BJ (cell line): ENCODE measurements around the gene PSMG2. TPM values are rescaled to one million over a fixed set of nuclear protein-coding genes. Genes with fewer than 3 reads are reported as not detected.
A peak's percentile ranks its signal among the peaks of the same experiment; 100 is the strongest.

ENCODE experiments used
- CTCF ChIA-PET: fragments of 350-600 bp; formaldehyde crosslinking; extraction: SDS; loops from one replicate; lab custom pipeline; 2021; ENCODE audit warnings: antibody characterized with exemption, inconsistent platforms; lab: Yijun Ruan, JAX
- POLR2A ChIA-PET: fragments of 300-600 bp; sonication (Branson Sonifier 250); formaldehyde crosslinking; extraction: SDS; loops from one replicate; lab custom pipeline; 2021; ENCODE audit warnings: antibody characterized with exemption; lab: Charles Lee
- DNase-seq: peaks from one replicate; pipeline ENCODE4 v3.0.0-alpha.2; 2011; ENCODE audit warnings: low read depth
- H3K27me3 ChIP-seq: 2 replicates; pipeline ENCODE4 v1.6.0; 2011; ENCODE audit warnings: low read length; ENCODE audit not compliant: control insufficient read depth, insufficient read depth
- H3K36me3 ChIP-seq: 2 replicates; pipeline ENCODE4 v1.5.1; 2011; ENCODE audit warnings: low read length; ENCODE audit not compliant: control insufficient read depth, insufficient read depth
- H3K4me3 ChIP-seq: 2 replicates; pipeline ENCODE4 v1.5.1; 2011; ENCODE audit warnings: low read depth, mild to moderate bottlenecking, control low read depth, low read length
- CTCF ChIP-seq: IDR thresholded peaks from 2 replicates; pipeline ENCODE4 v1.5.1; 2011; ENCODE audit warnings: low read depth, mild to moderate bottlenecking, control low read depth, inconsistent platforms, low read length, moderate library complexity; ENCODE audit not compliant: insufficient read depth
- polyA plus RNA-seq: library from polyadenylated mRNA; depleted of rRNA; stranded (reverse); fragments of >200 nt; gene quantifications from 2 replicates; pipeline ENCODE4 v1.2.3, GENCODE V29; 2011

The PSMG2 gene
- polyA plus RNA-seq, 1 experiment = 60.8 TPM

- TF ChIP-seq CTCF = no peak
- CTCF ChIA-PET = interaction anchor here (0.6 to 10.5 kb wide), 6 partner anchors 22 to 266 kb away, joined by 3 to 158 read pairs (median 3); no protein-coding TSS in a partner anchor
- H3K36me3 ChIP-seq = no peaks in the 10 kb centered on the region
- POLR2A ChIA-PET = no interaction called here
- peak within 1 kb of the TSS; percentile 74 for H3K4me3 ChIP-seq
- no peak for DNase-seq
- no peaks in the 10 kb centered on the region for H3K27me3 ChIP-seq
Measured at GRCh38 chr18:12657684-12658425, 45.0 kb upstream of the PSMG2 start, which contains the start of gene SPIRE1. Gene SPIRE1 (minus strand): TSS chr18:12658107. CDS start chr18:12657866, 241 bp downstream.

GRCh38 chr18:12658426-12659138 lies 44.3 kb upstream of the PSMG2 start:
- TF ChIP-seq CTCF = no peak
- Histone ChIP-seq H3K4me3 (peak overlapping the region; percentile 74), H3K27me3 (no peaks in the 10 kb centered on the region), H3K36me3 (no peaks in the 10 kb centered on the region)
- ChIA-PET POLR2A (no interaction called here), CTCF (interaction anchor here (0.7 to 10.5 kb wide), 20 partner anchors 7 to 393 kb away, joined by 3 to 158 read pairs (median 3); no protein-coding TSS in a partner anchor)
- DNase-seq = no peak

GRCh38 chr18:12659904-12660605 lies 42.8 kb upstream of the PSMG2 start:
- no peaks in the 10 kb centered on the region for H3K36me3 ChIP-seq
- H3K4me3 ChIP-seq = no peak overlapping the region
- no peak for DNase-seq
- ChIA-PET POLR2A (no interaction called here), CTCF (interaction anchor here (0.6 to 10.5 kb wide), 12 partner anchors 10 to 336 kb away, joined by 3 to 158 read pairs (median 3); no protein-coding TSS in a partner anchor)
- H3K27me3 ChIP-seq = no peaks in the 10 kb centered on the region
- peak; percentile 85 for TF ChIP-seq CTCF

- no peak for DNase-seq
- TF ChIP-seq CTCF = no peak
- H3K4me3 ChIP-seq = no peak overlapping the region
- no peaks in the 10 kb centered on the region for H3K27me3 ChIP-seq
- H3K36me3 ChIP-seq = no peaks in the 10 kb centered on the region
- ChIA-PET POLR2A (no interaction called here), CTCF (interaction anchor here (1.0 to 1.4 kb wide), 3 partner anchors 9 to 278 kb away, joined by 3 to 4 read pairs (median 3); no protein-coding TSS in a partner anchor)
Measured at GRCh38 chr18:12668041-12668440, 34.8 kb upstream of the PSMG2 start.
